Measurements from ENCODE around the gene PM20D1.
"Not testable (repeated sequence)": the region's sequence is repeated elsewhere in the genome, so short reads cannot be mapped to it uniquely, and the experiment has no call there.

PM20D1 gene

GRCh38 chr1:205849619-205850355 is at the start of gene PM20D1:
Gene PM20D1, minus strand, starts transcription at chr1:205850132. Its CDS starts 60 bp downstream, at chr1:205850072.
- DNase-seq: no peak

- DNase-seq: no peak
These were observed 46.4 kb upstream of the PM20D1 start for GRCh38 chr1:205896351-205896750.

- not testable (repeated sequence) for DNase-seq
These were observed 44.2 kb upstream of the PM20D1 start for GRCh38 chr1:205894119-205894518.

- DNase-seq: not testable (repeated sequence)
These were observed 42.2 kb upstream of the PM20D1 start for GRCh38 chr1:205892175-205892574.

- not testable (repeated sequence) for DNase-seq
These were observed 41.5 kb upstream of the PM20D1 start for GRCh38 chr1:205891481-205891880.

- DNase-seq: not testable (repeated sequence)
These were observed 40.7 kb upstream of the PM20D1 start for GRCh38 chr1:205890631-205891030.

- not testable (repeated sequence) for DNase-seq
These were observed 39.8 kb upstream of the PM20D1 start for GRCh38 chr1:205889706-205890105.

- DNase-seq: not testable (repeated sequence)
These were observed 39.1 kb upstream of the PM20D1 start for GRCh38 chr1:205889006-205889405.

- DNase-seq: no peak
These were observed 33.9 kb upstream of the PM20D1 start for GRCh38 chr1:205883792-205884191.

- no peak for DNase-seq
These were observed 31.0 kb upstream of the PM20D1 start for GRCh38 chr1:205880923-205881322.

GRCh38 chr1:205879974-205880373 is 30.0 kb upstream of the PM20D1 start:
- DNase-seq: no peak

- DNase-seq: no peak
These were observed 28.1 kb upstream of the PM20D1 start for GRCh38 chr1:205878026-205878425.

- not testable (repeated sequence) for DNase-seq
These were observed 23.2 kb upstream of the PM20D1 start for GRCh38 chr1:205873148-205873547.

GRCh38 chr1:205870236-205870635 is 20.3 kb upstream of the PM20D1 start:
- DNase-seq: no peak

GRCh38 chr1:205861540-205861939 is 11.6 kb upstream of the PM20D1 start:
- DNase-seq: no peak

GRCh38 chr1:205858141-205858961 is 8.4 kb upstream of the PM20D1 start:
- no peak for DNase-seq

- DNase-seq: not testable (repeated sequence)
These were observed 7.6 kb upstream of the PM20D1 start for GRCh38 chr1:205857501-205857900.

GRCh38 chr1:205856433-205856832 is 6.5 kb upstream of the PM20D1 start:
- no peak for DNase-seq

- no peak for DNase-seq
These were observed 3.0 kb upstream of the PM20D1 start for GRCh38 chr1:205852969-205853368.

- no peak for DNase-seq
These were observed 2.1 kb upstream of the PM20D1 start for GRCh38 chr1:205851993-205852392.

GRCh38 chr1:205843036-205843859 is 6.7 kb downstream of the PM20D1 start:
- DNase-seq: no peak

GRCh38 chr1:205842229-205842628 is 7.7 kb downstream of the PM20D1 start:
- no peak for DNase-seq

Measured in bone marrow (tissue), 2 donors.